T-cell (primary cell): ENCODE results near the gene ASAH2. TPM values are rescaled to one million over a fixed set of nuclear protein-coding genes. Genes with fewer than 3 reads are reported as not detected.

ENCODE experiments used
- ATAC-seq, 4 experiments: fragments of 200-7000 bp in 3 of 4; fragments of 150-1000 bp in 1 of 4; cut with Tn5 transposase; replicated peaks in 1 of 4; 1 replicate in 3 of 4; 2 replicates in 1 of 4; pipeline ENCODE4 v1.10.0; 2021; ENCODE audit warnings: moderate library complexity in 3 of 4, mild to moderate bottlenecking in 2 of 4, moderate number of reproducible peaks in 1 of 4
- CTCF ChIA-PET, 2 donors: fragments of 300-600 bp; sonication (Branson Sonifier 250); formaldehyde crosslinking; loops; one replicate each; lab custom pipeline; 2022; ENCODE audit warnings: antibody characterized with exemption in 2 of 2; lab: Charles Lee
- POLR2A ChIA-PET, 2 donors: fragments of 300-600 bp; sonication (Branson Sonifier 250); formaldehyde crosslinking; loops; one replicate each; lab custom pipeline; 2022; ENCODE audit warnings: antibody characterized with exemption in 2 of 2; lab: Charles Lee
- DNase-seq, 35 experiments: peaks; one replicate each; pipeline versions ENCODE4 v3.0.0 to v3.0.0-alpha.2; 2013 to 2023
- H3K27ac ChIP-seq: one replicate; pipeline ENCODE4 v1.5.1; 2013; ENCODE audit warnings: low read length
- H3K27me3 ChIP-seq, 2 experiments: replicated peaks in 1 of 2; 1 replicate in 1 of 2; 2 replicates in 1 of 2; pipeline versions ENCODE4 v1.6.1 to v1.7.0; 2013; ENCODE audit warnings: low read length in 1 of 2, mixed read lengths in 1 of 2; ENCODE audit not compliant: control insufficient read depth in 2 of 2, insufficient read depth in 2 of 2; ENCODE audit errors: extremely low read depth in 1 of 2
- H3K36me3 ChIP-seq, 2 donors: 1 replicate in 1 of 2; 2 replicates in 1 of 2; pipeline versions ENCODE4 v1.6.1 to v1.7.0; 2013; ENCODE audit warnings: low read length in 1 of 2; ENCODE audit not compliant: control insufficient read depth in 2 of 2, insufficient read depth in 1 of 2; ENCODE audit errors: extremely low read depth in 1 of 2
- H3K4me1 ChIP-seq, 2 experiments: 1 replicate in 1 of 2; 2 replicates in 1 of 2; pipeline versions ENCODE4 v1.6.1 to v1.7.0; 2013; ENCODE audit warnings: low read length in 2 of 2, mixed read lengths in 1 of 2; ENCODE audit not compliant: insufficient read depth in 2 of 2, control insufficient read depth in 1 of 2; ENCODE audit errors: extremely low read depth in 1 of 2
- H3K4me3 ChIP-seq, 2 donors: 1 replicate in 1 of 2; 2 replicates in 1 of 2; pipeline versions ENCODE4 v1.5.1 to v1.7.0; 2013; ENCODE audit warnings: mild to moderate bottlenecking in 2 of 2, low read length in 1 of 2, moderate library complexity in 1 of 2; ENCODE audit not compliant: control insufficient read depth in 1 of 2; ENCODE audit errors: extremely low read depth in 1 of 2
- H3K9me3 ChIP-seq: 2 replicates; pipeline ENCODE4 v1.7.0; 2013
- H3K27ac Mint-ChIP-seq, 2 donors: one replicate each; pipeline ENCODE4 v1.8.0; 2020 to 2021; ENCODE audit warnings: mild to moderate bottlenecking in 2 of 2, mixed read lengths in 2 of 2
- H3K27me3 Mint-ChIP-seq, 2 donors: one replicate each; pipeline ENCODE4 v1.8.0; 2021 to 2022; ENCODE audit warnings: mixed read lengths in 2 of 2
- H3K36me3 Mint-ChIP-seq: one replicate; pipeline ENCODE4 v1.8.0; 2021; ENCODE audit warnings: mixed read lengths
- H3K4me1 Mint-ChIP-seq, 3 donors: one replicate each; pipeline ENCODE4 v1.8.0; 2020 to 2022; ENCODE audit warnings: mixed read lengths in 3 of 3, mild to moderate bottlenecking in 1 of 3
- H3K4me3 Mint-ChIP-seq, 3 donors: one replicate each; pipeline ENCODE4 v1.8.0; 2020 to 2022; ENCODE audit warnings: mild to moderate bottlenecking in 3 of 3, mixed read lengths in 3 of 3, moderate library complexity in 3 of 3
- H3K9me3 Mint-ChIP-seq, 3 donors: one replicate each; pipeline ENCODE4 v1.8.0; 2020 to 2022; ENCODE audit warnings: mixed read lengths in 3 of 3
- WGBS: methylation state at CpG from one replicate; pipeline ENCODE4 v1.1.5; 2013; ENCODE audit warnings: missing lambda C conversion rate; ENCODE audit not compliant: insufficient coverage; 5-methylcytosine and 5-hydroxymethylcytosine counted together
- total RNA-seq, 35 experiments: library from RNA in 6 of 35; stranded (reverse) in 6 of 35; fragments of 120-200 nt in 1 of 35; gene quantifications; one replicate each; pipeline versions ENCODE4 v1.2.1 to v1.2.4 and lab custom pipeline; 2013 to 2026

The ASAH2 gene
- total RNA-seq, 5 donors from 2014 or later (not counting 1 experiment from before 2014, with no cell fraction given) = 2.8 to 3.7 (median 3.4) TPM

DNA sequence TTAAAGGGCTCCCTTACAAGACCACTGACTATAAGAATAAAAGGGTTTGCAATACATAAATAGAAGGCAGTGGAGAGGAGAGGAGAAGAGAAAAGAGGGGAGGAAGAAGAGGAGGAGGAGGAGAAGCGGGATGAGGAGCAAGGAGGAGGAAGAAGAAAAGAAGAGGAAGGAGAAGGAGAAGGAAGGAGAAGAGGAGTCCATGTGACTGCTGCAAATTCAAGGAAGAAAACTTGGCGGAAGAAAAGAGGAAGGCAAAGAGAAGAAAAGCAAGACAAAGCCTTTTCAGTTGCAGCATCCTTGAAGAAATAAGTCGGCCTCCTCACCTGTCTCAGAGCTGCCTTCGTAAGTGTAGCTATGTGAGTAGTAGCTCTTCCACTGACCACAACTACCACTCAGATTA, 22.6 kb downstream of the ASAH2 start:
- Histone ChIP-seq H3K4me1 (no peaks in the 10 kb centered on the region), H3K27me3 (peaks cover 2 to 3% of the 10 kb centered on the region in 2 experiments), H3K9me3 (no peaks in the 10 kb centered on the region), H3K36me3 (no peaks in the 10 kb centered on the region), H3K27ac (no peak overlapping the region), H3K4me3 (no peak overlapping the region)
- no peak for DNase-seq
- ChIA-PET CTCF (no interaction called here), POLR2A (no interaction called here)
- Mint-ChIP-seq H3K4me1 (no peaks in the 10 kb centered on the region), H3K4me3 (no peak overlapping the region), H3K27me3 (peaks cover 19 to 25% of the 10 kb centered on the region in 2 donors), H3K36me3 (no peaks in the 10 kb centered on the region), H3K27ac (no peak overlapping the region), H3K9me3 (no peaks in the 10 kb centered on the region)
- ATAC-seq = no peak
- WGBS = 79% methylated on average over 2 of the region's 4 CpGs

DNA sequence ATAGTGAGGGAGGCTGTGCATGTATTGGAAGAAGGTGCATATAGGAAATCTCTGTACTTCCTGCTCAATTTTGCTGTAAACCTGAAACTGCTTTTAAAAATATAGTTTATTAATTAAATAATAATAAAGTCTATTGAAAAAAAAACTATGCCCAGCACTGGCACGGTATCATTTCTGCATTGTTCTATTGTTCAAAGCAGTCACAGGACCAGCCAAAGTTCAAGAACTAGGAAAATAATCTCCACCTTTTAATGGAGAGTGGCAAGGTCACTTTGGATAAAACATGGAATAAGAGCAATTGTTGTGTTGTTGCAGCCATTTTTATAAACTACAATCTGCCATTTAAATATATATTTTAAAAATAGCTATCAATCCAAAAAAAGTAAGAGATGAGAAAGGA, 24.7 kb downstream of the ASAH2 start:
- Mint-ChIP-seq H3K27me3 (peaks cover 24 to 29% of the 10 kb centered on the region in 2 donors), H3K9me3 (no peaks in the 10 kb centered on the region), H3K36me3 (no peaks in the 10 kb centered on the region), H3K4me1 (no peaks in the 10 kb centered on the region), H3K4me3 (no peak overlapping the region), H3K27ac (no peak overlapping the region)
- WGBS = no CpG with 5 or more reads among the region's 1 CpG
- ChIA-PET CTCF (interaction anchor here in 1 of 2 donors (0.7 kb wide), 1 partner anchor 1069 kb away, joined by 3 read pairs; no protein-coding TSS in a partner anchor), POLR2A (no interaction called here)
- DNase-seq = no peak
- no peak for ATAC-seq
- Histone ChIP-seq H3K4me3 (no peak overlapping the region), H3K27me3 (peaks cover 3 to 6% of the 10 kb centered on the region in 2 experiments), H3K4me1 (no peaks in the 10 kb centered on the region), H3K9me3 (no peaks in the 10 kb centered on the region), H3K27ac (no peak overlapping the region), H3K36me3 (no peaks in the 10 kb centered on the region)

DNA sequence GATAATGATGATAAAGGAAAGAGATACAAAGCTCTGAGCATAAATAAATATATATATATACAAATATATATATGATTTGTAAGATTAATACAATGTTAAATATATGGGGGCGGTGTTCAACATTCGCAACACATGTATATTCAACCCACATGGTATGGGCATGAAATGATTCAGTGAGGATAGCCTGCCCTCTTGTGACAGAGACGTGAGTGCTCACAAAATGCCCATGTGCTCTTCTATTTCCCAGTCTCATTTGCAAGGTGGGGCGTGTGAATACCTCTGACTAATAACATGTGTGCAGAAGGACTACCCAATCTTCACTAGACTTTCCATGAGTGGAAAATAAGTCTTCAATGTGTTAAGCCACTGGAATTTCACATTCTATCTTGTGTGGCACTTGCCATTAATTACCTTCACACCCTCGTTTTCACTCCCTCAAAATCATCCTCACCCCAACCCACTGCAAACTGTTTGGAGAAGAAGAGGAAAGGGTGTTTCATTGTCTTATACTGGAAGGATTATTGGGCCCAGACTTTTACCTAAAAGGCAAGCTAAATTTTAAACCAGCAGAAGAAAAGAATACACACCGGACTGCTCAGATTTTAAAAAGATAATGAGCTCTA, 26.9 kb downstream of the ASAH2 start:
- Histone ChIP-seq H3K4me1 (no peaks in the 10 kb centered on the region), H3K36me3 (no peaks in the 10 kb centered on the region), H3K27me3 (peaks cover 0 to 6% of the 10 kb centered on the region in 2 experiments), H3K4me3 (no peak overlapping the region), H3K9me3 (no peaks in the 10 kb centered on the region), H3K27ac (no peak overlapping the region)
- Mint-ChIP-seq H3K4me3 (no peak overlapping the region), H3K27ac (no peak overlapping the region), H3K27me3 (peaks cover 25 to 26% of the 10 kb centered on the region in 2 donors), H3K9me3 (no peaks in the 10 kb centered on the region), H3K4me1 (no peaks in the 10 kb centered on the region), H3K36me3 (no peaks in the 10 kb centered on the region)
- CTCF ChIA-PET = interaction anchor here (0.6 to 1.3 kb wide), 2 partner anchors 11 to 446 kb away, joined by 4 read pairs; no protein-coding TSS in a partner anchor
- no CpG with 5 or more reads among the region's 6 CpGs for WGBS
- POLR2A ChIA-PET = no interaction called here
- ATAC-seq (peak in 2 of 4 experiments; percentile 41 to 52), DNase-seq (peak in 6 of 35 experiments; percentile 1 to 52 (median 3))

DNA sequence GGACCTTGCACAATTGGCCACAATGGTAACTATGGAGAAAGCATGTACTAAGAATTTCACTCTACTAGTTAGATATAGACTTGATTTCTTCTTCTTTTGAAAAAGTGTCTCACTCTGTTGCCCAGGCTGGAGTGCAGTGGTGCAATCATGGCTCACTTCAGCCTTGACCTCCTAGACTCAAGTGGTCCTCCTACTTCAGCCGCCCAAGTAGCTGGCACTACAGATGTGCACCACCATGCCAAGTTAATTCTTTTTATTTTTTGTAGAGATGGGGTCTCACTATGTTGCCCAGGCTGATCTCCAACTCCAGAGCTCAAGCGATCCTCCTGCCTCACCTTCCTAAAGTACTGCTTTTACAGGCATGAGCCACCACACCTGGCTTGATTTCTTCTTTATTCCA, 29.1 kb downstream of the ASAH2 start:
- Mint-ChIP-seq H3K9me3 (no peaks in the 10 kb centered on the region), H3K4me1 (no peaks in the 10 kb centered on the region), H3K4me3 (no peak overlapping the region), H3K27ac (no peak overlapping the region), H3K27me3 (peaks cover 19 to 26% of the 10 kb centered on the region in 2 donors), H3K36me3 (no peaks in the 10 kb centered on the region)
- H3K27ac ChIP-seq = no peak overlapping the region
- H3K36me3 ChIP-seq = no peaks in the 10 kb centered on the region
- 86% methylated on average over 1 of the region's 2 CpGs for WGBS
- ChIA-PET CTCF (interaction anchor here in 1 of 2 donors (0.7 kb wide), 1 partner anchor 38 kb away, joined by 4 read pairs; no protein-coding TSS in a partner anchor), POLR2A (no interaction called here)
- H3K4me3 ChIP-seq = no peak overlapping the region
- no peaks in the 10 kb centered on the region for H3K4me1 ChIP-seq
- H3K27me3 ChIP-seq = peaks cover 0 to 4% of the 10 kb centered on the region in 2 experiments
- DNase-seq (no peak), ATAC-seq (no peak)
- H3K9me3 ChIP-seq = no peaks in the 10 kb centered on the region

DNA sequence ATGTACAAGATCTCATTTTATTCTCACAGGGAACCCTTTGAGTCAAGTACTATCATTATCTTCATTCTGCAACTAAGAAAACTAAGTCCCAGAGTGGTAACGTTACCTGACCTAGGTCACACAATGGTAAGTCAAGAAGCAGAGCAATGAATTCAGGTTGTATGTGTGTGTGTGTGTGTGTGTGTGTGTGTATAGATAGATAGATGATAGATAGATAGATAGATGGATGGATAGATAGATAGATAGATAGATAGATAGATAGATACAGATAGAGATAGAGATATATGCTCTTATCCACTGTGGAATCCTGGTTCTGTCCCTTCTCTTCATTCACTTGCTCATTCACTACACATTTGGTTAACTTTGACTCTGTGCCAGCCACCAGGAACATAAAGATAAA, 29.8 kb downstream of the ASAH2 start:
- no peak for DNase-seq
- H3K4me1 Mint-ChIP-seq = no peaks in the 10 kb centered on the region
- H3K4me3 Mint-ChIP-seq = no peak overlapping the region
- H3K9me3 ChIP-seq = no peaks in the 10 kb centered on the region
- H3K4me1 ChIP-seq = no peaks in the 10 kb centered on the region
- no peak overlapping the region for H3K4me3 ChIP-seq
- ChIA-PET CTCF (interaction anchor here (0.6 to 0.7 kb wide), 2 partner anchors 39 to 1426 kb away, joined by 3 to 4 read pairs; no protein-coding TSS in a partner anchor), POLR2A (no interaction called here)
- no peaks in the 10 kb centered on the region for H3K36me3 Mint-ChIP-seq
- ATAC-seq = no peak
- H3K27me3 ChIP-seq = peaks cover 0 to 4% of the 10 kb centered on the region in 2 experiments
- peaks cover 17 to 26% of the 10 kb centered on the region in 2 donors for H3K27me3 Mint-ChIP-seq
- no peaks in the 10 kb centered on the region for H3K36me3 ChIP-seq
- H3K27ac ChIP-seq = no peak overlapping the region
- H3K9me3 Mint-ChIP-seq = no peaks in the 10 kb centered on the region
- H3K27ac Mint-ChIP-seq = no peak overlapping the region
- WGBS = 100% methylated on average over 1 of the region's 1 CpG

DNA sequence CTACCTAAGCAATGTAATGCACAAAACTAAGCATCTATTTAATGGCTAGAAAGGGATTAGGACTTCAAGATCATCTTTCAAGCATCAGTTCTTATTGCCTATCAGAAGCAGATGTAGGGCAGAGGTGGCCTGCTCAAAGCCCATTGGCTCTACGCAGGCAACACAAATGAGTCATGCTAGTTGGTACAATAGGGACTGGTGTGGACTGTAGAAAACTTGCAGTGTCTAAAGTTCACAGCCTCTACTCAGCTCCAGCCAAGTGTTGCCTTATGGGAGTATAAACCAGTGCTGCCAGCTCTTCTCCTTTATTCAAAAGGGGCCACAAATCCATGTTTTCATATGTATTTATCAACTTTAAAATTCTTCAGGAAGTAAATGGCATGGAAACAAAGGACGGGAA, 31.7 kb downstream of the ASAH2 start:
- H3K27me3 ChIP-seq = peaks cover 0 to 4% of the 10 kb centered on the region in 2 experiments
- Mint-ChIP-seq H3K4me3 (no peak overlapping the region), H3K4me1 (no peaks in the 10 kb centered on the region), H3K9me3 (peaks cover 0 to 6% (median 4%) of the 10 kb centered on the region in 3 donors), H3K27me3 (peaks cover 18 to 30% of the 10 kb centered on the region in 2 donors), H3K36me3 (no peaks in the 10 kb centered on the region), H3K27ac (no peak overlapping the region)
- no peaks in the 10 kb centered on the region for H3K9me3 ChIP-seq
- 89% methylated on average over 1 of the region's 2 CpGs for WGBS
- H3K27ac ChIP-seq = no peak overlapping the region
- ATAC-seq = no peak
- POLR2A ChIA-PET = no interaction called here
- no peaks in the 10 kb centered on the region for H3K4me1 ChIP-seq
- no peaks in the 10 kb centered on the region for H3K36me3 ChIP-seq
- no peak for DNase-seq
- CTCF ChIA-PET = no interaction called here
- H3K4me3 ChIP-seq = no peak overlapping the region
